ENCODE data around the gene FAM124B.

Gene FAM124B

GRCh38 chr2:224333726-224334482, 68.0 kb downstream of the FAM124B start:
- DNase-seq = no peak

GRCh38 chr2:224331698-224332097, 70.2 kb downstream of the FAM124B start:
- DNase-seq = no peak

DNA sequence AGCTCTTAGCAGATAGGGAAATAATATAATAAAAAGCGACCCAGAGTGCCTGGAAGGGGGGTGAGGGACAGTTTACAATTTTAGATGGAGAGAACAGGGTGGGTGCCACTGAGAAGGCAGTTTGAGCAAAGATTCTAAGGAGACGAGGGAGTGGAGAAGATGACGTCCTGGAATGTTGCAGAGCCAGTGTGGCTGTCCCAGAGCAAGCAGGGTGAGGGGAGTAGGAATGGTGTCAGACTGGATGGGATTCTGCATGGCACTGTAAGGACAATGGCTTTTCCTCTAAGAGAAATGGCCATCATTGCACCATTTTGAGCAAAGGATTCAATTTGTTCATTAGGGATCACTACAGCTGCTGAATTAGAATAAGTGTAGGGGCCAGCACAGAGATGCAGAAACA, 73.1 kb downstream of the FAM124B start:
- DNase-seq = no peak

Data from NCI-H2107 (cell line).